Gastroesophageal sphincter (tissue), 4 donors: ENCODE measurements around the gene MIDN. TPM values are rescaled to one million over a fixed set of nuclear protein-coding genes. Genes with fewer than 3 reads are reported as not detected.

Experiments used
- ATAC-seq: fragments of 150-250 bp; one replicate; pipeline ENCODE4 v1.9.1; 2016; ENCODE audit warnings: mild to moderate bottlenecking, moderate library complexity
- H3K27ac ChIP-seq, 4 donors: fragments of 200-600 bp; sonication (generic) in 3 of 4; 1 replicate in 3 of 4; 2 replicates in 1 of 4; pipeline ENCODE4 v1.5.1; 2016 to 2019
- H3K27me3 ChIP-seq: fragments of 200-600 bp; sonication (generic); one replicate; pipeline ENCODE4 v1.5.1; 2019
- H3K36me3 ChIP-seq, 2 donors: fragments of 200-600 bp; sonication (generic); one replicate each; pipeline ENCODE4 v1.5.1; 2019; ENCODE audit warnings: control low read depth in 1 of 2
- H3K4me1 ChIP-seq, 3 donors: fragments of 200-600 bp; sonication (generic); 1 replicate in 2 of 3; 2 replicates in 1 of 3; pipeline ENCODE4 v1.5.1; 2016 to 2019; ENCODE audit warnings: control low read depth in 2 of 3
- H3K4me3 ChIP-seq, 2 donors: fragments of 200-600 bp; sonication (generic); one replicate each; pipeline ENCODE4 v1.5.1; 2019; ENCODE audit warnings: mild to moderate bottlenecking in 1 of 2, moderate library complexity in 1 of 2
- H3K9me3 ChIP-seq, 3 donors: fragments of 200-600 bp; sonication (generic); one replicate each; pipeline ENCODE4 v1.5.1; 2017 to 2019; ENCODE audit warnings: control low read depth in 2 of 3
- EP300 ChIP-seq: sonication (generic); formaldehyde crosslinking; IDR thresholded peaks from one replicate; pipeline ENCODE4 v1.6.1; 2017; ENCODE audit warnings: antibody characterized with exemption, mild to moderate bottlenecking
- POLR2A ChIP-seq, 2 donors: fragments of 450-650 bp; IDR thresholded peaks; one replicate each; pipeline ENCODE4 v1.6.1; 2017; ENCODE audit warnings: antibody characterized with exemption in 2 of 2, mild to moderate bottlenecking in 2 of 2, moderate library complexity in 1 of 2
- POLR2AphosphoS5 ChIP-seq: sonication (generic); formaldehyde crosslinking; IDR thresholded peaks from one replicate; pipeline ENCODE4 v1.6.1; 2017; ENCODE audit warnings: antibody characterized with exemption
- WGBS, 2 donors: methylation state at CpG; one replicate each; pipeline ENCODE4 v1.1.5; 2018; ENCODE audit warnings: low coverage in 1 of 2; 5-methylcytosine and 5-hydroxymethylcytosine counted together
- total RNA-seq, 4 donors: library from RNA; depleted of rRNA; stranded (reverse); fragments of >200 nt; gene quantifications; one replicate each; pipeline ENCODE4 v1.1.0, GENCODE V29; 2016
- TF ChIP-seq, protein P1 (sequence below), 4 experiments: fragments of 200-600 bp in 2 of 4; fragments of 450-650 bp in 2 of 4; sonication (generic) in 1 of 4; IDR thresholded peaks; one replicate each; pipeline ENCODE4 v1.5.1; 2017 to 2019; ENCODE audit warnings: antibody characterized with exemption in 4 of 4, mild to moderate bottlenecking in 2 of 4, moderate library complexity in 2 of 4

The MIDN gene
- total RNA-seq, 4 donors from 2014 or later = 20.0 to 40.1 (median 24.2) TPM

GRCh38 chr19:1274852-1275259 lies 26.5 kb downstream of the MIDN start:
- Histone ChIP-seq H3K27me3 (no peaks in the 10 kb centered on the region), H3K4me1 (peaks cover 3 to 76% (median 57%) of the 10 kb centered on the region in 3 donors), H3K4me3 (peak overlapping the region; percentile 35 to 72), H3K9me3 (no peaks in the 10 kb centered on the region), H3K27ac (peak overlapping the region; percentile 71 to 100 (median 96)), H3K36me3 (peaks cover 0 to 72% of the 10 kb centered on the region in 2 donors)
- no peak for ATAC-seq
- WGBS, 2 donors = no CpG with 5 or more reads among the region's 44 CpGs
- TF ChIP-seq EP300 = no peak
- TF ChIP-seq, protein P1, sequence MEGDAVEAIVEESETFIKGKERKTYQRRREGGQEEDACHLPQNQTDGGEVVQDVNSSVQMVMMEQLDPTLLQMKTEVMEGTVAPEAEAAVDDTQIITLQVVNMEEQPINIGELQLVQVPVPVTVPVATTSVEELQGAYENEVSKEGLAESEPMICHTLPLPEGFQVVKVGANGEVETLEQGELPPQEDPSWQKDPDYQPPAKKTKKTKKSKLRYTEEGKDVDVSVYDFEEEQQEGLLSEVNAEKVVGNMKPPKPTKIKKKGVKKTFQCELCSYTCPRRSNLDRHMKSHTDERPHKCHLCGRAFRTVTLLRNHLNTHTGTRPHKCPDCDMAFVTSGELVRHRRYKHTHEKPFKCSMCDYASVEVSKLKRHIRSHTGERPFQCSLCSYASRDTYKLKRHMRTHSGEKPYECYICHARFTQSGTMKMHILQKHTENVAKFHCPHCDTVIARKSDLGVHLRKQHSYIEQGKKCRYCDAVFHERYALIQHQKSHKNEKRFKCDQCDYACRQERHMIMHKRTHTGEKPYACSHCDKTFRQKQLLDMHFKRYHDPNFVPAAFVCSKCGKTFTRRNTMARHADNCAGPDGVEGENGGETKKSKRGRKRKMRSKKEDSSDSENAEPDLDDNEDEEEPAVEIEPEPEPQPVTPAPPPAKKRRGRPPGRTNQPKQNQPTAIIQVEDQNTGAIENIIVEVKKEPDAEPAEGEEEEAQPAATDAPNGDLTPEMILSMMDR (IDR thresholded peaks at IDR 0.05) = peak in 1 of 4 experiments; percentile 6

DNA sequence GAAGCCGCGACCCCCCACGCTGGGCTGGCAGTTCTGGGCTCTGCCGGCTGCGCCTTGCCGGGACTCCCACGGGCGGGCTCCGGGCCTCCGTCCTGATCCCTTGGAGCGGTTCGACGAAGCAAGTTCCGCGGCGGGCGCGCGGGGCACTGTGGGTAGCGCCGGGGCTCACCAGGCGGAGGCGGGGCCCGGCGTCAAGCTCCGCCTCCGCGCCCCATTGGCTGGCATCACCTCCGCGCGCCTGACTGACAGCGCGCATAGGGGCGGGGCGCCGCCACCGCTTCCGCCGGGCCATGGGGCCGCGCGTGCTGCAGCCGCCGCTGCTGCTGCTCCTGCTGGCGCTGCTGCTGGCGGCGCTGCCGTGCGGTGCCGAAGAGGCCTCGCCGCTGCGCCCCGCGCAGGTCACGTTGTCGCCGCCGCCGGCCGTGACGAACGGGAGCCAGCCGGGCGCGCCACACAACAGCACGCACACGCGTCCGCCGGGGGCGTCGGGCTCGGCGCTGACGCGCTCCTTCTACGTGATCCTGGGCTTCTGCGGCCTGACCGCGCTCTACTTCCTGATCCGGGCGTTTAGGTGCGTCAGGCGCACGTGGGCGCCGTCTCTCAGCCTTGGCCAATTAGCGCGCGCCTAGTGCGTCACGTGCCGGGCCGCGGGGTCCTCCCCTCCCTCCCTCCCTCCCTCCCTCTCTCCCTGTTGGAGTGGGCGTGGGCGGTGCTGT lies 27.0 kb downstream of the MIDN start, which contains the start of gene FAM174C:
FAM174C (plus strand) TSS at position 271 of the 716 bp plus-strand sequence; CDS start at position 291, 20 bp downstream.
- no CpG with 5 or more reads among the region's 98 CpGs for WGBS, 2 donors
- peak; percentile 92 for ATAC-seq
- Histone ChIP-seq H3K9me3 (no peaks in the 10 kb centered on the region), H3K27ac (peak within 1 kb of the TSS; percentile 71 to 100 (median 96)), H3K27me3 (no peaks in the 10 kb centered on the region), H3K36me3 (peaks cover 0 to 73% of the 10 kb centered on the region in 2 donors), H3K4me1 (peaks cover 3 to 75% (median 53%) of the 10 kb centered on the region in 3 donors), H3K4me3 (peak within 1 kb of the TSS; percentile 35 to 72)
- TF ChIP-seq, protein P1 (IDR thresholded peaks at IDR 0.05) = peak in 2 of 4 experiments; percentile 25 to 34
- TF ChIP-seq EP300 = no peak
- TF ChIP-seq POLR2AphosphoS5 = peak; percentile 70
- TF ChIP-seq POLR2A (IDR thresholded peaks at IDR 0.05) = peak; percentile 60 to 77

DNA sequence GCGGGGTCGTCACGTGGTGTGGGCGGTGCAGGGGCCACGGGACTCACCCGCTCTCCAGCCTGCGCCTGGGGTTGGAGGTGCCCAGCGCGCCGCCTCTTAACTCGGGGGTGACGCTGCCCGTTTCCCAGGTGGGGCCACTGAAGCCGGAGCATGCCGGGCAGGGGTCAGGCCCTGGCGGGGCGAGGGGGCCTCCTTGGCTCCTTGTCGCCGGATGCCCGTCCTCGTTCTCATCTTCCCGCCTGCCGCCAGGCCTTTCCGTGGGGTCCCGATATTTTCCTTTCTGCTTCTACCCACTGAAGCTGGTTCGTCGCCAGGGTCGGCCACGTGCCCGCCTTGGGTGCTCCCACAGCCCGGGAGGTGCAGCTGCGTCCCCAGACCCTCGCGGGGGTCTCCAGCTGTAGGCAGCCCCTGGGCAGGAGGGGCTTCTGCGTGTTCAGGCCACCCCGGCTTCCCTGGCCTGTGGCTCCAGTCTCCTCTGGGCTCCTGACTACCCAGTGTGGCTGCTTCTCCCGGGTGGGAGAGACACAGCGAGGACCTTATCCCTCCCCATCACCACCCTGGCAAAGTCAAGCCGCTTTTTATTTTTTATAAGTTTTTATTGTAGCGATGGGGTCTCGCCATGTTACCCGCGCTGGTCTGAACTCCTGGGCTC lies 27.7 kb downstream of the MIDN start:
- no peaks in the 10 kb centered on the region for H3K27me3 ChIP-seq
- H3K27ac ChIP-seq = peak overlapping the region; percentile 71 to 100 (median 96)
- peak overlapping the region; percentile 35 to 72 for H3K4me3 ChIP-seq
- ATAC-seq = no peak
- peaks cover 0 to 70% of the 10 kb centered on the region in 2 donors for H3K36me3 ChIP-seq
- TF ChIP-seq, protein P1 (IDR thresholded peaks at IDR 0.05) = no peak
- no peak for TF ChIP-seq POLR2AphosphoS5
- TF ChIP-seq POLR2A (IDR thresholded peaks at IDR 0.05) = peak in 1 of 2 donors; percentile 15
- 0 to 34% methylated on average over 4 to 7 of the region's 43 CpGs for WGBS, 2 donors
- peaks cover 3 to 68% (median 46%) of the 10 kb centered on the region in 3 donors for H3K4me1 ChIP-seq
- H3K9me3 ChIP-seq = no peaks in the 10 kb centered on the region

- TF ChIP-seq EP300 = no peak
- TF ChIP-seq, protein P1 (IDR thresholded peaks at IDR 0.05) = no peak
- no peak for TF ChIP-seq POLR2A (IDR thresholded peaks at IDR 0.05)
- Histone ChIP-seq H3K27ac (peak overlapping the region in 3 of 4 donors; percentile 94 to 100 (median 99)), H3K36me3 (peaks cover 0 to 64% of the 10 kb centered on the region in 2 donors), H3K4me3 (peak overlapping the region in 1 of 2 donors; percentile 72), H3K4me1 (peaks cover 3 to 63% (median 41%) of the 10 kb centered on the region in 3 donors), H3K9me3 (no peaks in the 10 kb centered on the region), H3K27me3 (no peaks in the 10 kb centered on the region)
- ATAC-seq = no peak
- 20 to 53% methylated on average over 1 to 2 of the region's 10 CpGs for WGBS, 2 donors
Observed at GRCh38 chr19:1276628-1277022, 28.2 kb downstream of the MIDN start.
